ENCODE data around the gene RNF212B. TPM values are rescaled to one million over a fixed set of nuclear protein-coding genes. Genes with fewer than 3 reads are reported as not detected.

RNF212B gene
- total and polyA plus RNA-seq, 2 of the 13 experiments (the other 11 are each of a cell fraction or from before 2014, with no cell fraction given): 0.05 TPM; not detected in 1

GRCh38 chr14:23237772-23238594 is at the start of gene RNF212B (continued):
- TF ChIP-seq, protein P1, sequence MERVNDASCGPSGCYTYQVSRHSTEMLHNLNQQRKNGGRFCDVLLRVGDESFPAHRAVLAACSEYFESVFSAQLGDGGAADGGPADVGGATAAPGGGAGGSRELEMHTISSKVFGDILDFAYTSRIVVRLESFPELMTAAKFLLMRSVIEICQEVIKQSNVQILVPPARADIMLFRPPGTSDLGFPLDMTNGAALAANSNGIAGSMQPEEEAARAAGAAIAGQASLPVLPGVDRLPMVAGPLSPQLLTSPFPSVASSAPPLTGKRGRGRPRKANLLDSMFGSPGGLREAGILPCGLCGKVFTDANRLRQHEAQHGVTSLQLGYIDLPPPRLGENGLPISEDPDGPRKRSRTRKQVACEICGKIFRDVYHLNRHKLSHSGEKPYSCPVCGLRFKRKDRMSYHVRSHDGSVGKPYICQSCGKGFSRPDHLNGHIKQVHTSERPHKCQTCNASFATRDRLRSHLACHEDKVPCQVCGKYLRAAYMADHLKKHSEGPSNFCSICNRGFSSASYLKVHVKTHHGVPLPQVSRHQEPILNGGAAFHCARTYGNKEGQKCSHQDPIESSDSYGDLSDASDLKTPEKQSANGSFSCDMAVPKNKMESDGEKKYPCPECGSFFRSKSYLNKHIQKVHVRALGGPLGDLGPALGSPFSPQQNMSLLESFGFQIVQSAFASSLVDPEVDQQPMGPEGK (CRISPR knock-in tag; IDR thresholded peaks at IDR 0.05): 0 out of 2 replicates have a peak, but pooled peaks have one; percentile 30
- TF ChIP-seq CBX5 (CRISPR knock-in tag; IDR thresholded peaks at IDR 0.05; ENCODE audit: borderline replicate concordance): no peak
- TF ChIP-seq ZNF225 (CRISPR knock-in tag; IDR thresholded peaks at IDR 0.05): peak; percentile 59
- TF ChIP-seq ZIK1 (CRISPR knock-in tag; IDR thresholded peaks at IDR 0.05; ENCODE audit: borderline replicate concordance, low read depth): no peak
- peak; percentile 69; the same call in 1 of the 2 replicates for TF ChIP-seq ZNF383 (CRISPR knock-in tag; IDR thresholded peaks at IDR 0.05; ENCODE audit: borderline replicate concordance)
- 0 out of 2 replicates have a peak, but pooled peaks have one; percentile 39 for TF ChIP-seq HNRNPL (IDR thresholded peaks at IDR 0.05; ENCODE audit: low read depth, low read length)
- no peak for TF ChIP-seq ZSCAN12 (CRISPR knock-in tag; IDR thresholded peaks at IDR 0.05)
- no peak for TF ChIP-seq SCMH1 (CRISPR knock-in tag; IDR thresholded peaks at IDR 0.05; ENCODE audit: borderline replicate concordance)
- TF ChIP-seq PAWR (CRISPR knock-in tag; IDR thresholded peaks at IDR 0.05; ENCODE audit: borderline replicate concordance): 0 out of 2 replicates have a peak, but pooled peaks have one; percentile 31
- no peak for TF ChIP-seq TBX3 (IDR thresholded peaks at IDR 0.05; ENCODE audit: borderline replicate concordance)
- TF ChIP-seq NFRKB (IDR thresholded peaks at IDR 0.05): no peak
- TF ChIP-seq FOXP1 (IDR thresholded peaks at IDR 0.05): no peak
- 0 out of 2 replicates have a peak, but pooled peaks have one; percentile 20 for TF ChIP-seq FOXP1 (CRISPR knock-in tag; IDR thresholded peaks at IDR 0.05)
- TF ChIP-seq ZFP62 (CRISPR knock-in tag; IDR thresholded peaks at IDR 0.05): no peak
- peak; percentile 64; the same call in 1 of the 2 replicates for TF ChIP-seq HOMEZ (CRISPR knock-in tag; IDR thresholded peaks at IDR 0.05; ENCODE audit: low read depth)
- no peak for TF ChIP-seq SAFB2 (CRISPR knock-in tag; IDR thresholded peaks at IDR 0.05; ENCODE audit: borderline replicate concordance, low read depth)
- TF ChIP-seq RNF2 (conservative IDR thresholded peaks at IDR 0.05; ENCODE audit: low read depth): peak; percentile 77
- TF ChIP-seq ATF7 (IDR thresholded peaks at IDR 0.05): no peak
- TF ChIP-seq ATF7 (CRISPR knock-in tag; IDR thresholded peaks at IDR 0.05): peak; percentile 89
- 0 out of 2 replicates have a peak, but pooled peaks have one; percentile 36 for TF ChIP-seq SATB2 (CRISPR knock-in tag; IDR thresholded peaks at IDR 0.05)
- TF ChIP-seq ZFP36 (IDR thresholded peaks at IDR 0.05; ENCODE audit: borderline replicate concordance, low read depth, low read length, partially characterized antibody): no peak
- TF ChIP-seq ZNF614 (CRISPR knock-in tag; IDR thresholded peaks at IDR 0.05; ENCODE audit: borderline replicate concordance): peak; percentile 63; the same call in 1 of the 2 replicates
- no peak for TF ChIP-seq ZNF790 (CRISPR knock-in tag; IDR thresholded peaks at IDR 0.05; ENCODE audit: borderline replicate concordance)
- no peak for TF ChIP-seq SIX1 (CRISPR knock-in tag; IDR thresholded peaks at IDR 0.05; ENCODE audit: borderline replicate concordance)
- no peak for TF ChIP-seq GATA4 (IDR thresholded peaks at IDR 0.05; ENCODE audit: borderline replicate concordance, low read depth)
- no peak for TF ChIP-seq BCL6 (CRISPR knock-in tag; IDR thresholded peaks at IDR 0.05)
- TF ChIP-seq ZNF720 (CRISPR knock-in tag; IDR thresholded peaks at IDR 0.05): no peak
- TF ChIP-seq, protein P2, sequence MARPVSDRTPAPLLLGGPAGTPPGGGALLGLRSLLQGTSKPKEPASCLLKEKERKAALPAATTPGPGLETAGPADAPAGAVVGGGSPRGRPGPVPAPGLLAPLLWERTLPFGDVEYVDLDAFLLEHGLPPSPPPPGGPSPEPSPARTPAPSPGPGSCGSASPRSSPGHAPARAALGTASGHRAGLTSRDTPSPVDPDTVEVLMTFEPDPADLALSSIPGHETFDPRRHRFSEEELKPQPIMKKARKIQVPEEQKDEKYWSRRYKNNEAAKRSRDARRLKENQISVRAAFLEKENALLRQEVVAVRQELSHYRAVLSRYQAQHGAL (CRISPR knock-in tag; IDR thresholded peaks at IDR 0.05; ENCODE audit: not compliant biosample characterization): no peak

All from HepG2 (cell line).